HG03196 (cell line): Measurements from ENCODE around the gene TUBA1C.
"Not testable (repeated sequence)": the region's sequence is repeated elsewhere in the genome, so short reads cannot be mapped to it uniquely, and the experiment has no call there.

Experiments used
- ATAC-seq: cut with Tn5 transposase; IDR thresholded peaks from one replicate; pipeline ENCODE4 v1.9.1; 2021; ENCODE audit not compliant: unreplicated experiment

Gene TUBA1C

GRCh38 chr12:49305762-49306510 lies 41.1 kb downstream of the TUBA1C start:
- ATAC-seq: no peak

GRCh38 chr12:49309386-49309785 lies 44.5 kb downstream of the TUBA1C start:
- ATAC-seq: no peak

GRCh38 chr12:49310451-49311000 lies 45.6 kb downstream of the TUBA1C start:
- ATAC-seq: not testable (repeated sequence)

- ATAC-seq: no peak
These were observed 49.9 kb downstream of the TUBA1C start for GRCh38 chr12:49314811-49315210.

DNA sequence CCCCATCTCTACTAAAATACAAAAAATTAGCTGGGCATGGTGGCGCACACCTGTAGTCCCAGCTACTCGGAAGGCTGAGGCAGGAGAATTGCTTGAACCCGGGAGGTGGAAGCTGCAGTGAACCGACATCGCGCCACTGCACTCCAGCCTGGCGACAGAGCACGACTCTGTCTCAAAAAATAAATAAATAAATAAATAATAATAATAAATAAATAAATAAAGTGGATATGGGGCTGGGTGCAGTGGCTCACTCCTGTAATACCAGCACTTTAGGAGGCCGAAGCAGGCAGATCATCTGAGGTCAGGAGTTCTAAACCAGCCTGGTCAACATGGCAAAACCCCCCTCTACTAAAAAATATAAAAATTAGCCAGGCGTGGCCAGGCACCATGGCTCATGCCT lies 52.2 kb downstream of the TUBA1C start:
- not testable (repeated sequence) for ATAC-seq

- not testable (repeated sequence) for ATAC-seq
These were observed 55.7 kb downstream of the TUBA1C start for GRCh38 chr12:49320411-49321103.

DNA sequence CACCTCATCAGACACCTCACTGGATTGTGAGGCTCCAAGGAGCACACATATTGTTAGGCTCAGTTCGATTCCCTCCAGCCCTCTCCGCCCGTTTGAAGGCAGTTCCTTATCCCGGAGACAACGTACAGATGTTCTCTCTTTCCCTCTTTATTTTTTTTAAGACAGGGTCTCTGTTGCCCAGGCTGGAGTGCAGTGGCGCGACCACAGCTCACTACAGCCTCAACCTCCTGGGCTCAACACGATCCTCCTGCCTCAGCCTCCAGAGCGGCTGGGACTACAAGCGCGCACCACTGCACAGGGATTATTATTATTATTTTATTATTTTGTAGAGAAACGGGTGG lies 57.5 kb downstream of the TUBA1C start:
- ATAC-seq: no peak

- peak; percentile 95 for ATAC-seq
These were observed 58.0 kb downstream of the TUBA1C start, which contains the start of gene TROAP for GRCh38 chr12:49322708-49323523. Gene TROAP (plus strand): TSS chr12:49323255. CDS start chr12:49323609, 354 bp downstream.

- ATAC-seq: no peak
These were observed 58.7 kb downstream of the TUBA1C start for GRCh38 chr12:49323524-49324097.
